ENCODE data around the gene ENTPD8.

GRCh38 chr9:137487454-137488326 lies 46.5 kb upstream of the ENTPD8 start:
- TF ChIP-seq RAD21 (CRISPR knock-in tag; IDR thresholded peaks at IDR 0.05) (no peak), POLR2A (IDR thresholded peaks at IDR 0.05; ENCODE audit: insufficient read depth in 1 of 2, low read depth in 2 of 2, low read length in 2 of 2) (no peak), CHD2 (IDR thresholded peaks at IDR 0.05; ENCODE audit: low read depth, low read length) (no peak), IRX3 (CRISPR knock-in tag; IDR thresholded peaks at IDR 0.05; ENCODE audit: borderline replicate concordance, low read depth) (no peak), ZNF567 (CRISPR knock-in tag; IDR thresholded peaks at IDR 0.05; ENCODE audit: borderline replicate concordance) (no peak), SP1 (IDR thresholded peaks at IDR 0.05) (no peak), SP1 (CRISPR knock-in tag; IDR thresholded peaks at IDR 0.05) (no peak), CTCF (CRISPR knock-in tag; IDR thresholded peaks at IDR 0.05) (no peak), RFX1 (IDR thresholded peaks at IDR 0.05) (no peak), DMTF1 (CRISPR knock-in tag; IDR thresholded peaks at IDR 0.05) (no peak), ZBTB34 (CRISPR knock-in tag; IDR thresholded peaks at IDR 0.05) (no peak)
